ENCODE measurements around the gene SPOCD1.

The SPOCD1 gene

DNA sequence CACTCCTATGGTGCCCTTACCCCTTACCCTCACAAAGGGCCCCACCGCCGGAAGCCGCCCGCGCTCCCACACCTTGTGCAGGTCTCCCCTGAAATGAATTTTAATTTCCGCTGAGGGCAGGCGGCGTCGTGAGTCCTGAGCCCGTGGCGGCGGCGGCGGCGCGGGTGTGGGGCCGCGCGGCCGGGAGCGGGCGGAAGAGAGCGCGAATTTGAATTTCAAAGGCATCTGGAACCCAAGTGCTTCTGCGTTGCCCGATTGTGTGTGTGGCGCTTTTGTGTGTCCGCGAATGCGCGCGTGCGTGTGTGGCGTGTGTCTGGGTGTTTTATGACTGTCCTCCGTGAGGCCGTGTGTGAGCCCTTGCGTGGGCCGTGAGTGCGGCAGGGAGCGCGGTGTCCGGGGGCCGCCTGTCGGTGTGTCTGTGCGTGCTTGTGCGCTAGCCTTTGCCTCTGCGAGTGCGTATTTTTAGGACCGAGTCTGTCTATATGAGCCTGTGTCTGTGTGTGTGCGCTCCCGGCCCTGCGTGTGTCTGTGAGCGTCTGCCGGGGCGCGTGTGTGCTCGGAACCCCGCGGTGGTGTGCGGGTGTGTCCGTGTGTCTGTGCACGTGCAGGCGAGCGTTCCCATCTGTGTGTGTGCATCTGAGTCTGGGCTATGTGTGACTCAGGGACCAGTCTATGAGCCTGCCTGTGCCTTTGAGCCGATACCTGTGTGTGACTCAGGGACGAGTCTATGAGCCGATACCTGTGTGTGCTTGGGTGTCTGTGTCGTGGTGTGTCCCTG, 43.7 kb downstream of the SPOCD1 start:
- peak; percentile 16 for DNase-seq (ENCODE audit: low read depth)

DNA sequence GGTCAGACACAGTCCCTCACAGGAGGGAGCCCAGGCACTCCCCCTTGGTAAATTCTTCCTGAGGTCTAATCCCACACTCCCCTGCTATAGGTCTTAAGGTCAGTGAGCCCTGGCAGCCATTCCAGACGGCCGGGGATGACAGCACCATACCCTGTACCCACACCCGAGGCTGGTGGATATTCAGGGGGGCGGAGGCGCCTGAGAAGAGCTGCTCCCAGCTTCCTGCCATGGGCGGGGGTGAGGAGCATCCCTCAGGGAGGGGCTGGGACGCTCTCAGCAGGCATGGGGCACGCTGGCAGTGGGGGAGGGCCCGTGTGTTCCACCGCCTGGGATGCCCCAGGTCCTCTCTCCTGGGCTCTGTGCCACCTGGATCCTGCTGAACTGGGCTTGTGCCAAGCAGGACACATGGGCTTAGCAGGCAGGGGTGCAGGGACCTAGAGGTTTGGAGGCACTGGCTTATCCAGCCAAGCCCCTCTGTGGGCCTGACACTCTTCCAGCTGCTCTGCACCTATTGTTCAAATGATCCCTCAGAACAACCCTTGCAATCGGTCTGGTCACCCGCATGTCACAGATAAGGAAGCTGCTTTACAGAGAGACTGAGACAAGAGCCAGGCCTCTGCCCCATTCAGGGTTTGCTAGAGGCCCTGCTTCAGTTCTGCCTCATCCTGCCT, 46.0 kb downstream of the SPOCD1 start:
- no peak for DNase-seq (ENCODE audit: low read depth)

GRCh38 chr1:31768939-31769704, 46.7 kb downstream of the SPOCD1 start:
- DNase-seq (ENCODE audit: low read depth) = no peak

- no peak for DNase-seq (ENCODE audit: low read depth)
Measured at GRCh38 chr1:31768407-31768907, 47.4 kb downstream of the SPOCD1 start.

GRCh38 chr1:31767225-31767624, 48.6 kb downstream of the SPOCD1 start:
- no peak for DNase-seq (ENCODE audit: low read depth)

DNA sequence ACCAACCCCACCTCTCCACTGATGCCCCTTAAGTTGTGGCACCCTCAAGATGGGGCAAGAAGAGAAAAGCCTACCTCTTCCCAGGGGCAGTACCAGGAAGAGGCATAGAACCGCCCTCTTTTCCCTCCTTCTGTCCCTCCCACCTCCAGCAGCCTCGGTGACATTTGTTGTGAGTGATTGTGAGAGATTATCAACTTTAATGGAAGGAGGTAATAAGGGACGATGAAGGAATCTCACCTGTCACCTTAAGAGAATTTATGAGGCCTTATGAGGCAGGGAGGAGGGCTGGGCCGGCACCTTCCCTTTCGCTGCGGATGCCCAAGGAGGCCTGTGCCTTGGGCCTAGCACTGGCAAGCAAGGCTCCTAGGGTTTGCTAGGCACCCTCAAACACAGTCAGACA, 50.3 kb downstream of the SPOCD1 start:
- DNase-seq (ENCODE audit: low read depth) = no peak

DNA sequence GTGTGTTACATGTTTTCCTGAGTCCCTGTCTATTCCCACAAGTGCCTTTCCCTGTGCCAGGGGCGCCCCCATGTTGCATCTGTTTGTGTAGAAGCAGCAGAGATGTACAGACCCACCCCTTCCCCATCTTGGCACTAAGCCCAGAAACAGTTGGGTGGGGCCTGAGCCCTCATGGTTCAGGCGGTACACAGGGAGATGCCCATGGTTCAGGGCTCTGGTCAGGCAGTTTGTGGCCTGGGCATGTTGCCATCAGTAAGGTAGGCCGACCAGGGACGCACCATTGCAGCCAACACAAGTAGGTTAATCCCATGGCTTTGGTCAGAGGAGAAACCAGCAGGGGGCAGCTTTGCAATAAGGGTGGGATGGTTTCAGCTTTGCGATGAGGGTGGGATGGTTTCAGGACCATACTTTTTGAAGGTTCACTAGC, 50.8 kb downstream of the SPOCD1 start:
- DNase-seq (ENCODE audit: low read depth) = no peak

- DNase-seq (ENCODE audit: low read depth) = peak; percentile 8
Measured at GRCh38 chr1:31764312-31765040, 51.3 kb downstream of the SPOCD1 start, which contains the start of gene ADGRB2. Gene ADGRB2, minus strand, starts transcription at chr1:31764340. Its CDS starts 7,119 bp downstream, at chr1:31757221.

DNA sequence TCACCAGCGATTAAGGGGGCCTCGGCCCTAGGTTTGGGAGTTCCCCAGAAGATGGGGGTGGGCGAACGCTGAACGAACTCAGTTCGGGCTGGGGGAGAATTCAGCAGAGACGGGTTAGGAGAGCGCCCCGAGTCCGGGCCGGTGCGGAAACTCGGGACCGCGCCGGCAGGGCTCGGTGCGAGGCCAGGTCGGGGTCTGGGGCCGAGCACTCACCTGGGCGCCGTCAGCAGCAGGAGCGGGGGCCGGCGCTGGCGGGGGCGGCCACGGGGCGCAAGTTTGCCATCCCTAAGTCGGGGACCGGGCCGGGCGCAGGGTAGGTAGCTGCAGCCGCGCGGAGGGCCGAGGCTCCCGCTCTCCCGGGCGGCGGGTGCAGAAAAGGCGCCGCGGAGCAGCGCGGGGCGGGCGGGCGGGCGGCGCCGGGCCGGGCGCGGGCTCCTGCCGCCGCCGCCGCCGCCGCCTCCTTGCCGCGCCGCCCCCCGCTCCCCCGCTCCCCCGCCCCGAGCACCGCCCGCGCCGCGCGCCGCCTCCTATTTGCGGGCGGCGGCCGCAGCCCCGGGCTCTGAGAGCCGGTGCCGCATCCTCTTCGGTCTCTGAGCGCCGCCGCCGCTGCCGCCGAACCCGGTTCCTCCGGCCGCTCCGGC, 52.0 kb downstream of the SPOCD1 start:
- DNase-seq (ENCODE audit: low read depth) = no peak

DNA sequence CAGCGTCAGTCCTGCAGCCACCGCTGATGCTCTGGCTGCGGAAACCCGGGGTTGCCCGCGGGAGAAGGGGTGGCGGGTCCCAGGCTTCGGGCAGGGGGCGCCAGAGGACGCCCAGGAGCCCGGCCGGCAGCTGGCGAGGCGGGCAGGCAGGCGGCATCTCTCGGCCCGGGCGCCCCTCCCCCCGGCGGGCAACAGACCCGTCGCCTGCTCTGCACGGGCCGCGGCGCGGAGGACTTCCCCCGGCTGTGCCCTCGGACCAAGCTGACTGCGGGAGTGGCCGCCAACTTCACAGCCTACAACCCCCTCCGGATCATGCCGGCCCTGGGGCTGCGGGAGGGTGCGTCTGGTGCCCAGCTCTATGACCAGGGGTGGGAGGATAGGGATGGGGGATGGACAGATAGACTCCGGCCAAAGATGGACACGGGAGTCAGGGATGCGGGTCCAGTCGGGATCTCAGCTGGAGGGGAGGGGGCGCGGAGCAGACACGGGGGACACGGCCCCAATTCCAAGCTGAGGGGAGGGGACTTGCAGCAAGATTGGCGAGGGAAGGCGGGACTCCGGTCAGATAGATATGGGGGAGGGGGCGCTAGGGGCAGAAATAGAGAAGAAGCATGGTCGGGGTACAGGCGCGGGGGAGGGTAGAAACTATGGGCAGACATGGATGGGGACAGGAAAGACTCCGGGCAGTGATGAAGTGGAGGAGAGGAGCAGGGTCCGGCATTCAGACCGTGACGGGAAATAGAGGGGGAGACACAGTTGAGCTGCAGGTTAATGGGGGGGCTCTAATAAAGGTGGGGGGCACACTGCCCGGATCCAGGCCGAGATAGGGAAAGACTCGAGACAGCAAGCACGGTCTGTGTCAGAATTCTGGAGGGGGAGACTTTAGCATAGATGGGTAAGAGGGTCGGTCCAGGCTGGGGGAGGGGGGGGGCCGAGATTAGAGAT, 52.8 kb downstream of the SPOCD1 start:
- DNase-seq (ENCODE audit: low read depth) = peak; percentile 54

- DNase-seq (ENCODE audit: low read depth) = no peak
Measured at GRCh38 chr1:31762323-31762722, 53.5 kb downstream of the SPOCD1 start.

DNA sequence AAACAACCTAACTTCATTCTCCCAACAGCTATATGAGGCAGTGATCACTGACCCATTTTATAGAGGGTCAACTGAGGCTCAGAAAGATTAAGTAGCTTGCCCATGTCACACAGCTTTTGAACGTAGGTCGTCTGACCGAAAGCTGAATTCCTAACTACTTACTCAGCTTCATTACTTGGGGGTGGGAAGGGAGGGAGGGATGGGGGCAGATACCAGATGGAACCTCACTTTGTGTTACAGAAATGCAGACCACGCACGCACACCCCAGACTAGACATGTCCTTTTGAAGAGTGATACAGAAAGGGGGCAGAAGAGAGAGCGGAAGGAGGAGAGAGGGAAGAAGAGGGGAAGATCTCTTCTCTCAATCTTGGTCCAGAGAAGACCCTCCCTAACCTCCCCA, 53.9 kb downstream of the SPOCD1 start:
- no peak for DNase-seq (ENCODE audit: low read depth)

GRCh38 chr1:31760471-31761470, 55.1 kb downstream of the SPOCD1 start:
- DNase-seq (ENCODE audit: low read depth) = peak; percentile 54

DNA sequence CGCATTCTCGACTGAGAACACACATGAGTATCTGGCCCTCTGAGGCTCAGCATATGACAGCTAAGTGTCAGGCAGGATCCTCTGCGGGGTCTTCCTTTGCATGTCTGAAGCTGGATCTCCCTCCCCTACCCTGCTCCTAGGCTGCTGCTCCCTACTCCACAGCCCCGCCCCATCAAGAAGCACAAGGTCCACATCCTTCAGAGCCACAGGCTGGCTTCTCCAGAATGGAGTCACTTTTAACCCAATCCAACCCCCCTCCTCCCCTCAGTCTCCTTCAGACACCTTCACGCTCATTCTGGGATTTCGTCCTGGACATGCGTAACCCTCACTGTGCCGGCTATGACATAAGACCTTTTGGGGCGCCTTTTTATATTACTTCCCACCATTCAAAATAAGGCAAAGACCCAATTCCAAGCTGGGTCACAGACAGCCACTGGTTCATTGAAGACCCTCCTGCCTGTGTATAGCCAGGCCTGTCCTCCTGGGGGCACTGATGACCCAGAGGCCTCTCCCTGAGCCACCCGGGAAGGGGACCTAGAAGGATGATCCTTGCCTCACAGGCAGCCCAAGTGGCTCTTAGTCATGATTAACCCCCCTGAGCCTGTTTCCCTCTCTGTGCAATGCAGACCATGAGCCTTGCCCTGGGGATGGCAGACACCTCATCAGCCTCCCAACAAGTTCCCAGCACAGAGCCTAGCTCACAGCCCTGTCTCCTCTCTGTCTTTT, 56.4 kb downstream of the SPOCD1 start:
- DNase-seq (ENCODE audit: low read depth) = no peak

DNA sequence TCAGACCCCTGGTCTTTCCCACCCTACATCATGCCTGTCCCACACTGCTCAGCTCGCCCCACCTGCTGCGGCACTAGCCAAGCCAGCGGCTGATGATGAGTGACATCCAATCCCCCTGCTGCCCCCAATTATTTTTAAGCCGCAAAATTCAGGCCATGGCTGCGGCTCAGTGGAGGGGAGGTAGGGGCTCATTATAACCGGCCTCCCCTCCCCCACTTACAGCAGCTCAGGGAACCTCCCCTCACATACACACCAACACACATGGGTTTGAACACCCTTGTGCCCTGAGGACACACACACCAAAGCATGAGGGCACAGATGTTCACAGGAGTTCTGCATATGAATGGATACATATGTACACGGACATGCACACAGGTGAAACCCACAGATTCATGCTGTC, 57.0 kb downstream of the SPOCD1 start:
- DNase-seq (ENCODE audit: low read depth) = no peak

DNA sequence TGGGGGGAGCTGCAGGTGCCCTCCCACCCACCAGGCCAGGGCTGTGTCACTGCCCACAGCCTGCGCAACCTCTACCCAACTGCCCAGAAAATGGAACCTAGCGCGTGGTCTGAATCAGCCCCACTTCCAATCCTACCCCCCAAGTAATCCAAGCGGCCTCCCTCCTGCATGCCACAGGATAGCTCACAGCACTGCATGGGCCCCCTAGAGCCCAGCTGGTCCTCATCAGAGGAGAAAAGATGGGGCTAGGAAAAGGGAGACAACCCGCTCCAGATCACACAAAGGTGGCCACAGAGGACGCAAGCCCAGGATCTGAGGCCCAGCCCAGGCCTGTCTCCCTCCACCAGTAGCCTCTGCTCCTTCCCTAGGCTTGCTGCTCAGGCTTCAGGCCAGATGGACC, 57.8 kb downstream of the SPOCD1 start:
- no peak for DNase-seq (ENCODE audit: low read depth)

- DNase-seq (ENCODE audit: low read depth) = no peak
Measured at GRCh38 chr1:31757204-31757679, 58.6 kb downstream of the SPOCD1 start.

- no peak for DNase-seq (ENCODE audit: low read depth)
Measured at GRCh38 chr1:31756578-31756977, 59.2 kb downstream of the SPOCD1 start.
